ENCODE results near the gene WDR27. TPM values are rescaled to one million over a fixed set of nuclear protein-coding genes. Genes with fewer than 3 reads are reported as not detected.

The WDR27 gene
- total RNA-seq, 2 donors from 2014 or later: 17.8 to 53.1 TPM

DNA sequence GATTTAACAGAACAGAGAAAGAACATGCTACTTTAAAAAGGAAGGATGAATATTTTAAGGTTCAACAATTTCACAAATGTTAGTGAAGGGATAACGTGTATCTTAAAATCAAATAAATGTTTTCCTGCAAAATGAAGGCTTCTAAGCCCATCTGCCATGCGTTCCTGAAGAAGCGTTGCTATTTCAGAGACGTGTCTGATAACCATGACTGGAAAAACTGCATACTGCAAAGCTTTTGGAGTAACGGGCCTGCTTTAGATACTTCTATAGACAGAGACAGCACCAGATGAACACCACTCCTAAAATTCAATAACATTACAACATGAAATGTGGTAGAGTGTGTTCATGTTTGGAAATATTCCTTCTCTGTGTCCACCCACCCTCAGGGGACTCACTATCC, 126.0 kb downstream of the WDR27 start:
- Histone ChIP-seq H3K27ac (no peak overlapping the region), H3K4me3 (no peak overlapping the region), H3K4me1 (replicated peaks) (no peaks in the 10 kb centered on the region), H3K36me3 (no peaks in the 10 kb centered on the region), H3K9me3 (no peaks in the 10 kb centered on the region), H3K27me3 (replicated peaks; ENCODE audit: insufficient read depth) (no peaks in the 10 kb centered on the region)
- 95% methylated on average over 5 of the region's 5 CpGs for WGBS
- intact Hi-C loops (cut with DNase I): no loop called here
- no peak for DNase-seq (ENCODE audit: low spot score)
- TF ChIP-seq POLR2A (IDR thresholded peaks at IDR 0.05) (no peak), POLR2AphosphoS5 (IDR thresholded peaks at IDR 0.05) (no peak)
- TF ChIP-seq, protein P1, sequence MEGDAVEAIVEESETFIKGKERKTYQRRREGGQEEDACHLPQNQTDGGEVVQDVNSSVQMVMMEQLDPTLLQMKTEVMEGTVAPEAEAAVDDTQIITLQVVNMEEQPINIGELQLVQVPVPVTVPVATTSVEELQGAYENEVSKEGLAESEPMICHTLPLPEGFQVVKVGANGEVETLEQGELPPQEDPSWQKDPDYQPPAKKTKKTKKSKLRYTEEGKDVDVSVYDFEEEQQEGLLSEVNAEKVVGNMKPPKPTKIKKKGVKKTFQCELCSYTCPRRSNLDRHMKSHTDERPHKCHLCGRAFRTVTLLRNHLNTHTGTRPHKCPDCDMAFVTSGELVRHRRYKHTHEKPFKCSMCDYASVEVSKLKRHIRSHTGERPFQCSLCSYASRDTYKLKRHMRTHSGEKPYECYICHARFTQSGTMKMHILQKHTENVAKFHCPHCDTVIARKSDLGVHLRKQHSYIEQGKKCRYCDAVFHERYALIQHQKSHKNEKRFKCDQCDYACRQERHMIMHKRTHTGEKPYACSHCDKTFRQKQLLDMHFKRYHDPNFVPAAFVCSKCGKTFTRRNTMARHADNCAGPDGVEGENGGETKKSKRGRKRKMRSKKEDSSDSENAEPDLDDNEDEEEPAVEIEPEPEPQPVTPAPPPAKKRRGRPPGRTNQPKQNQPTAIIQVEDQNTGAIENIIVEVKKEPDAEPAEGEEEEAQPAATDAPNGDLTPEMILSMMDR (IDR thresholded peaks at IDR 0.05): no peak

DNA sequence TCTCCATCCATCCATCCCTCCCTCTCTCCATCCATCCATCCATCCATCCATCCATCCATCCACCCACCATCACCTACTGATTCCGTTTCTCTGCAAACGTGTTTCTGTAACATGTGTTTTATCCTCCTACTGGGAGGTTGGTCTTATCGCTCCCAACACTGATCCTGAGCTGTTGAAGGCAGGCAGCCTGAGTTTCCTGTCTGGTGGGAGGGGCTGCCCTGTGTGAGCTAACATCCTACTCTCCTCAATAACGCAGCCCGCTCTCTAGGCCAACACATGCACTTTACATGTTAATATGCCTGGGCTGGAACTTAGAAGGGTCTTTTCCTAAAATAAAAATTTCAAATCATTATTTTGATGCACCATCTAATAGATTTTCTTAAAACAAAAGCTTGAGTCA, 126.5 kb downstream of the WDR27 start:
- TF ChIP-seq, protein P1 (IDR thresholded peaks at IDR 0.05): no peak
- Histone ChIP-seq H3K27ac (no peak overlapping the region), H3K9me3 (no peaks in the 10 kb centered on the region), H3K4me3 (no peak overlapping the region), H3K4me1 (replicated peaks) (no peaks in the 10 kb centered on the region), H3K27me3 (replicated peaks; ENCODE audit: insufficient read depth) (no peaks in the 10 kb centered on the region), H3K36me3 (no peaks in the 10 kb centered on the region)
- 95% methylated on average over 5 of the region's 5 CpGs for WGBS
- DNase-seq (ENCODE audit: low spot score): no peak
- intact Hi-C loops (cut with DNase I): no loop called here

DNA sequence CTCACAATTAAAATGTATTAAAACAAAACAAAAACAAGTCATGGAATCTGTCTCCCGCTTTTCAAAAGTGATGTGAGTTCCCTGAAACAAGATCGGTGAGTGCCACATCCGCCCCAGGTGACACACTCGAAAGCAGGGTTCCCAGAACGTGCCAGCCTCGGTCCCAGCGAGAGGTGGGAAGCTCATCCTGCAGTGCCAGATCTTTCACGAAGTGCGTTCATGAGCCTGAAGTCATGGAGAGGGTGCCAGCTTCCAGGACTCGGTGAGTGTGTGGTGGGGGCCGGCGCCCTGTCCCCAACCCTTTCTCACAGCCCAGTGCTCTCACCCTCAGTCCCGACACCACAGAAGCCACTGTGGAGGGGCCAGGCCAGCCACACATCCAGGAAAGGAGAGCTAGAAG, 127.4 kb downstream of the WDR27 start:
- Histone ChIP-seq H3K27me3 (replicated peaks; ENCODE audit: insufficient read depth) (no peaks in the 10 kb centered on the region), H3K4me1 (replicated peaks) (no peaks in the 10 kb centered on the region), H3K27ac (no peak overlapping the region), H3K4me3 (no peak overlapping the region), H3K9me3 (no peaks in the 10 kb centered on the region), H3K36me3 (no peaks in the 10 kb centered on the region)
- no peak for DNase-seq (ENCODE audit: low spot score)
- TF ChIP-seq, protein P1 (IDR thresholded peaks at IDR 0.05): no peak
- TF ChIP-seq POLR2A (IDR thresholded peaks at IDR 0.05) (no peak), POLR2AphosphoS5 (IDR thresholded peaks at IDR 0.05) (no peak)
- intact Hi-C loops (cut with DNase I): no loop called here
- WGBS: 82% methylated on average over 13 of the region's 13 CpGs

DNA sequence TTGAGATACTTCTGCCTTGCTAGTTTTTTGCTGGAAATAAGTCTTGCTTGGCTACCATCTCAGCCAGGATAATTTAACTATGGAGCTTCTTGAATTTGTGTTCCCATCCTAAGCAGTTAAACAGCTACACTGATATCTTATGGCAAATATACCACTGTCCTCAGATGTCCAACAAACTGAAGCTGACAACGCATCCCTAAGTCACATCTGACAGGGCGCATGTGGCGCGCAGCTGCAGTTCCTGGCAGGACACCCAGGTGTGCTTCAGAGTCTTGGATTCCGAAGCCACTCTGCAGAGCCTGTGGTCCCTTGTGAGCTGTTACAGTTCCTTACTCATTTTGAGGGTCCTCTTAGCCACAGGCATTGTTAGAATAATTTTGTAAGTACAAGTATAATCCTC, 127.9 kb downstream of the WDR27 start:
- Histone ChIP-seq H3K4me1 (replicated peaks) (no peaks in the 10 kb centered on the region), H3K36me3 (no peaks in the 10 kb centered on the region), H3K4me3 (no peak overlapping the region), H3K27me3 (replicated peaks; ENCODE audit: insufficient read depth) (no peaks in the 10 kb centered on the region), H3K9me3 (no peaks in the 10 kb centered on the region), H3K27ac (no peak overlapping the region)
- intact Hi-C loops (cut with DNase I): no loop called here
- no peak for TF ChIP-seq POLR2AphosphoS5 (IDR thresholded peaks at IDR 0.05)
- TF ChIP-seq, protein P1 (IDR thresholded peaks at IDR 0.05): no peak
- TF ChIP-seq POLR2A (IDR thresholded peaks at IDR 0.05): no peak
- no peak for DNase-seq (ENCODE audit: low spot score)
- 96% methylated on average over 5 of the region's 5 CpGs for WGBS

DNA sequence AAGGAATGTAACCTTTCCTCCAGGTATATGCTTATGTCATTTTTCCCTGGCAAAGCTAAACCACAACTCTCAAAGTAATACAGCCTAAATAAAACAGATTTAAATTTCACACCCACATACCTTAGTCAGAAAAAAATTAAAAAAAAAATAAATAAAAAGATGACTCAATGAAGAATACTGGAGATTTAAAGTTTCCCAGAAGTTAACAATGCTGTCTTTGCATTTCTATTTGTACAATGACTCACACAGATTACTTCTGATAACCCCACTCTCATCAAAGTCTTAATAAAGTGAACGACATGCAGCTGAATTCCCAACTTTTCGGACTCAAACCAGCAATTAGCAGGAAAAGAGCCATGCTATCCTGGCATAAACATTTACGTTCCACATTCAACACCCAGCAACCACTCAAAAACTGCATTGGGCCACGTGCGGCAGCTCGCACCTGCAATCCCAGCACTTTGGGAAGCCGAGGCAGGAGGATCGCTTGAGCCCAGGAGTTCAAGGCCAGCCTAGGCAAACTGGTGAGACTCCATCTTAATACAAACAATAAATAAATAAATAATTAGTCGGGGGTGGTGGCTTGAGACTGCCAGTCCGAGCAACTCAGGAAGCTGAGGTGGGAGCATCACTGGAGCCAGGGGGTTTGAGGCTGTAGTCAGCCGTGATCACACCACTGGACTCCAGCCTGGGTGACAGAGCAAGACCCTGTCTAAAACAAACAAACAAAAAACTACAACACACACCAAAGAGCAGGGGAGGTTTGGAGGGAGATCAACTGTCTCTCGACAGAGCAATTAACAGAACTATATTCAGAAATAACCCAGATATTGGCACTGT, 130.5 kb downstream of the WDR27 start:
- DNase-seq (ENCODE audit: low spot score): no peak
- Histone ChIP-seq H3K4me1 (replicated peaks) (no peaks in the 10 kb centered on the region), H3K36me3 (no peaks in the 10 kb centered on the region), H3K9me3 (no peaks in the 10 kb centered on the region), H3K4me3 (no peak overlapping the region), H3K27ac (no peak overlapping the region), H3K27me3 (replicated peaks; ENCODE audit: insufficient read depth) (no peaks in the 10 kb centered on the region)
- intact Hi-C loops (cut with DNase I): no loop called here
- 75% methylated on average over 12 of the region's 12 CpGs for WGBS
- no peak for TF ChIP-seq POLR2AphosphoS5 (IDR thresholded peaks at IDR 0.05)
- TF ChIP-seq POLR2A (IDR thresholded peaks at IDR 0.05): no peak
- TF ChIP-seq, protein P1 (IDR thresholded peaks at IDR 0.05): no peak

All from prostate gland (tissue), 2 donors.